ENCODE measurements around the gene TSHZ2.

TSHZ2 gene

GRCh38 chr20:53174454-53174853 is 202.3 kb downstream of the TSHZ2 start:
- no peak overlapping the region for H3K4me3 Mint-ChIP-seq
- H3K4me1 Mint-ChIP-seq = peaks cover 41% of the 10 kb centered on the region
- no peaks in the 10 kb centered on the region for H3K27me3 Mint-ChIP-seq
- no peak overlapping the region for H3K27ac Mint-ChIP-seq
- H3K9me3 Mint-ChIP-seq = no peaks in the 10 kb centered on the region
- peaks cover 2% of the 10 kb centered on the region for H3K36me3 Mint-ChIP-seq

- H3K27me3 Mint-ChIP-seq = no peaks in the 10 kb centered on the region
- H3K9me3 Mint-ChIP-seq = no peaks in the 10 kb centered on the region
- H3K4me1 Mint-ChIP-seq = peaks cover 43% of the 10 kb centered on the region
- peaks cover 5% of the 10 kb centered on the region for H3K36me3 Mint-ChIP-seq
- H3K4me3 Mint-ChIP-seq = no peak overlapping the region
- H3K27ac Mint-ChIP-seq = no peak overlapping the region
These were observed 203.1 kb downstream of the TSHZ2 start for GRCh38 chr20:53175135-53175780.

GRCh38 chr20:53176134-53176533 is 204.0 kb downstream of the TSHZ2 start:
- Mint-ChIP-seq H3K27me3 (no peaks in the 10 kb centered on the region), H3K4me1 (peaks cover 41% of the 10 kb centered on the region), H3K4me3 (no peak overlapping the region), H3K36me3 (peaks cover 8% of the 10 kb centered on the region), H3K27ac (no peak overlapping the region), H3K9me3 (no peaks in the 10 kb centered on the region)

GRCh38 chr20:53177687-53178086 is 205.5 kb downstream of the TSHZ2 start:
- Mint-ChIP-seq H3K27ac (no peak overlapping the region), H3K27me3 (no peaks in the 10 kb centered on the region), H3K9me3 (peaks cover 2% of the 10 kb centered on the region), H3K36me3 (peaks cover 12% of the 10 kb centered on the region), H3K4me3 (no peak overlapping the region), H3K4me1 (peaks cover 44% of the 10 kb centered on the region)

- Mint-ChIP-seq H3K36me3 (peaks cover 16% of the 10 kb centered on the region), H3K4me1 (peaks cover 41% of the 10 kb centered on the region), H3K27me3 (no peaks in the 10 kb centered on the region), H3K4me3 (no peak overlapping the region), H3K9me3 (peaks cover 3% of the 10 kb centered on the region), H3K27ac (no peak overlapping the region)
These were observed 207.6 kb downstream of the TSHZ2 start for GRCh38 chr20:53179749-53180148.

GRCh38 chr20:53180928-53181362 is 208.8 kb downstream of the TSHZ2 start:
- H3K27me3 Mint-ChIP-seq = no peaks in the 10 kb centered on the region
- H3K9me3 Mint-ChIP-seq = peaks cover 6% of the 10 kb centered on the region
- H3K36me3 Mint-ChIP-seq = peaks cover 21% of the 10 kb centered on the region
- peaks cover 44% of the 10 kb centered on the region for H3K4me1 Mint-ChIP-seq
- H3K4me3 Mint-ChIP-seq = no peak overlapping the region
- peak overlapping the region; percentile 27 for H3K27ac Mint-ChIP-seq

GRCh38 chr20:53181866-53182376 is 209.8 kb downstream of the TSHZ2 start:
- Mint-ChIP-seq H3K4me3 (no peak overlapping the region), H3K9me3 (peaks cover 8% of the 10 kb centered on the region), H3K4me1 (peaks cover 51% of the 10 kb centered on the region), H3K27ac (no peak overlapping the region), H3K27me3 (no peaks in the 10 kb centered on the region), H3K36me3 (peaks cover 23% of the 10 kb centered on the region)

GRCh38 chr20:53183181-53183580 is 211.0 kb downstream of the TSHZ2 start:
- Mint-ChIP-seq H3K27ac (no peak overlapping the region), H3K4me1 (peaks cover 61% of the 10 kb centered on the region), H3K9me3 (peaks cover 8% of the 10 kb centered on the region), H3K36me3 (peaks cover 21% of the 10 kb centered on the region), H3K27me3 (no peaks in the 10 kb centered on the region), H3K4me3 (no peak overlapping the region)

- peaks cover 8% of the 10 kb centered on the region for H3K9me3 Mint-ChIP-seq
- H3K27ac Mint-ChIP-seq = no peak overlapping the region
- peaks cover 53% of the 10 kb centered on the region for H3K4me1 Mint-ChIP-seq
These were observed 214.5 kb downstream of the TSHZ2 start for GRCh38 chr20:53186635-53187034.

GRCh38 chr20:53187392-53188068 is 215.4 kb downstream of the TSHZ2 start:
- H3K27me3 Mint-ChIP-seq = no peaks in the 10 kb centered on the region
- H3K9me3 Mint-ChIP-seq = peaks cover 8% of the 10 kb centered on the region
- H3K4me3 Mint-ChIP-seq = no peak overlapping the region
- H3K36me3 Mint-ChIP-seq = peaks cover 14% of the 10 kb centered on the region
- H3K4me1 Mint-ChIP-seq = peaks cover 55% of the 10 kb centered on the region
- peak overlapping the region; percentile 55 for H3K27ac Mint-ChIP-seq

More at GRCh38 chr20:53186635-53187034, 214.5 kb downstream of the TSHZ2 start:
- no peak overlapping the region for H3K4me3 Mint-ChIP-seq
- H3K27me3 Mint-ChIP-seq = no peaks in the 10 kb centered on the region
- peaks cover 13% of the 10 kb centered on the region for H3K36me3 Mint-ChIP-seq

- Mint-ChIP-seq H3K36me3 (peaks cover 9% of the 10 kb centered on the region), H3K9me3 (peaks cover 5% of the 10 kb centered on the region), H3K27me3 (no peaks in the 10 kb centered on the region), H3K4me1 (peaks cover 64% of the 10 kb centered on the region), H3K27ac (no peak overlapping the region), H3K4me3 (no peak overlapping the region)
These were observed 218.1 kb downstream of the TSHZ2 start for GRCh38 chr20:53190225-53190624.

- peaks cover 2% of the 10 kb centered on the region for H3K36me3 Mint-ChIP-seq
- H3K9me3 Mint-ChIP-seq = no peaks in the 10 kb centered on the region
- peaks cover 64% of the 10 kb centered on the region for H3K4me1 Mint-ChIP-seq
- no peaks in the 10 kb centered on the region for H3K27me3 Mint-ChIP-seq
- H3K4me3 Mint-ChIP-seq = no peak overlapping the region
- H3K27ac Mint-ChIP-seq = peak overlapping the region; percentile 89
These were observed 219.8 kb downstream of the TSHZ2 start for GRCh38 chr20:53191957-53192356.

GRCh38 chr20:53194306-53195290 is 222.4 kb downstream of the TSHZ2 start:
- peak overlapping the region; percentile 2 for H3K27ac Mint-ChIP-seq
- H3K9me3 Mint-ChIP-seq = no peaks in the 10 kb centered on the region
- peaks cover 54% of the 10 kb centered on the region for H3K4me1 Mint-ChIP-seq
- H3K4me3 Mint-ChIP-seq = no peak overlapping the region
- peaks cover 2% of the 10 kb centered on the region for H3K36me3 Mint-ChIP-seq
- no peaks in the 10 kb centered on the region for H3K27me3 Mint-ChIP-seq

GRCh38 chr20:53195876-53196610 is 223.9 kb downstream of the TSHZ2 start:
- H3K27me3 Mint-ChIP-seq = no peaks in the 10 kb centered on the region
- no peaks in the 10 kb centered on the region for H3K9me3 Mint-ChIP-seq
- H3K27ac Mint-ChIP-seq = no peak overlapping the region
- H3K4me1 Mint-ChIP-seq = peaks cover 67% of the 10 kb centered on the region
- peaks cover 4% of the 10 kb centered on the region for H3K36me3 Mint-ChIP-seq
- no peak overlapping the region for H3K4me3 Mint-ChIP-seq

GRCh38 chr20:53201588-53201987 is 229.4 kb downstream of the TSHZ2 start:
- Mint-ChIP-seq H3K36me3 (peaks cover 6% of the 10 kb centered on the region), H3K27me3 (no peaks in the 10 kb centered on the region), H3K27ac (no peak overlapping the region), H3K9me3 (peaks cover 4% of the 10 kb centered on the region), H3K4me3 (no peak overlapping the region), H3K4me1 (peaks cover 49% of the 10 kb centered on the region)

Measured in activated naive CD4-positive, alpha-beta T cell treated with anti-CD3 and anti-CD28 coated beads, Interleukin-2, amount 50 U/mL, for 24 hours (primary cell).